Right atrium auricular region (tissue), 2 donors: ENCODE results near the gene NREP. TPM values are rescaled to one million over a fixed set of nuclear protein-coding genes. Genes with fewer than 3 reads are reported as not detected.

ENCODE experiments used
- DNase-seq: peaks from one replicate; pipeline ENCODE4 v3.0.0-alpha.2; 2019; ENCODE audit warnings: low spot score
- H3K27ac ChIP-seq, 2 donors: fragments of 200-600 bp; sonication (generic); 1 replicate in 1 of 2; 2 replicates in 1 of 2; pipeline ENCODE4 v1.5.1; 2016 to 2019
- H3K27me3 ChIP-seq, 2 donors: fragments of 200-600 bp; sonication (generic); one replicate each; pipeline versions ENCODE4 v1.5.1 to v1.6.0; 2017 to 2019
- H3K36me3 ChIP-seq: fragments of 200-600 bp; sonication (generic); one replicate; pipeline ENCODE4 v1.5.1; 2016
- H3K4me1 ChIP-seq, 2 donors: fragments of 200-600 bp; sonication (generic); one replicate each; pipeline versions ENCODE4 v1.5.1 to v1.6.0; 2017 to 2019
- H3K4me3 ChIP-seq, 2 donors: fragments of 200-600 bp; sonication (generic); 1 replicate in 1 of 2; 2 replicates in 1 of 2; pipeline ENCODE4 v1.5.1; 2017 to 2019; ENCODE audit warnings: mild to moderate bottlenecking in 1 of 2, moderate library complexity in 1 of 2
- H3K9me3 ChIP-seq, 2 donors: fragments of 200-600 bp; sonication (generic); one replicate each; pipeline ENCODE4 v1.5.1; 2019
- total RNA-seq, 2 donors: library from RNA; depleted of rRNA; stranded (reverse); fragments of >200 nt; gene quantifications; one replicate each; pipeline ENCODE4 v1.1.0, GENCODE V29; 2016
- TF ChIP-seq, protein P1 (sequence below), 2 donors: fragments of 200-600 bp; sonication (generic); IDR thresholded peaks; one replicate each; pipeline ENCODE4 v1.5.1; 2019; ENCODE audit warnings: antibody characterized with exemption in 2 of 2

Gene NREP
- total RNA-seq, 2 donors from 2014 or later, result 7.2 to 22.9 TPM

- Histone ChIP-seq H3K36me3 (no peaks in the 10 kb centered on the region), H3K27me3 (no peaks in the 10 kb centered on the region), H3K4me3 (no peak overlapping the region), H3K27ac (no peak overlapping the region), H3K4me1 (peaks cover 0 to 63% of the 10 kb centered on the region in 2 donors), H3K9me3 (no peaks in the 10 kb centered on the region)
- TF ChIP-seq, protein P1, sequence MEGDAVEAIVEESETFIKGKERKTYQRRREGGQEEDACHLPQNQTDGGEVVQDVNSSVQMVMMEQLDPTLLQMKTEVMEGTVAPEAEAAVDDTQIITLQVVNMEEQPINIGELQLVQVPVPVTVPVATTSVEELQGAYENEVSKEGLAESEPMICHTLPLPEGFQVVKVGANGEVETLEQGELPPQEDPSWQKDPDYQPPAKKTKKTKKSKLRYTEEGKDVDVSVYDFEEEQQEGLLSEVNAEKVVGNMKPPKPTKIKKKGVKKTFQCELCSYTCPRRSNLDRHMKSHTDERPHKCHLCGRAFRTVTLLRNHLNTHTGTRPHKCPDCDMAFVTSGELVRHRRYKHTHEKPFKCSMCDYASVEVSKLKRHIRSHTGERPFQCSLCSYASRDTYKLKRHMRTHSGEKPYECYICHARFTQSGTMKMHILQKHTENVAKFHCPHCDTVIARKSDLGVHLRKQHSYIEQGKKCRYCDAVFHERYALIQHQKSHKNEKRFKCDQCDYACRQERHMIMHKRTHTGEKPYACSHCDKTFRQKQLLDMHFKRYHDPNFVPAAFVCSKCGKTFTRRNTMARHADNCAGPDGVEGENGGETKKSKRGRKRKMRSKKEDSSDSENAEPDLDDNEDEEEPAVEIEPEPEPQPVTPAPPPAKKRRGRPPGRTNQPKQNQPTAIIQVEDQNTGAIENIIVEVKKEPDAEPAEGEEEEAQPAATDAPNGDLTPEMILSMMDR (IDR thresholded peaks at IDR 0.05), result no peak
- DNase-seq, result no peak
Observed at GRCh38 chr5:111747337-111747736, 9.7 kb downstream of the NREP start.

- Histone ChIP-seq H3K27me3 (no peaks in the 10 kb centered on the region), H3K9me3 (no peaks in the 10 kb centered on the region), H3K4me1 (peaks cover 0 to 68% of the 10 kb centered on the region in 2 donors), H3K4me3 (no peak overlapping the region), H3K36me3 (no peaks in the 10 kb centered on the region), H3K27ac (no peak overlapping the region)
- TF ChIP-seq, protein P1 (IDR thresholded peaks at IDR 0.05), result no peak
- no peak for DNase-seq
Observed at GRCh38 chr5:111746791-111747190, 10.2 kb downstream of the NREP start.

DNA sequence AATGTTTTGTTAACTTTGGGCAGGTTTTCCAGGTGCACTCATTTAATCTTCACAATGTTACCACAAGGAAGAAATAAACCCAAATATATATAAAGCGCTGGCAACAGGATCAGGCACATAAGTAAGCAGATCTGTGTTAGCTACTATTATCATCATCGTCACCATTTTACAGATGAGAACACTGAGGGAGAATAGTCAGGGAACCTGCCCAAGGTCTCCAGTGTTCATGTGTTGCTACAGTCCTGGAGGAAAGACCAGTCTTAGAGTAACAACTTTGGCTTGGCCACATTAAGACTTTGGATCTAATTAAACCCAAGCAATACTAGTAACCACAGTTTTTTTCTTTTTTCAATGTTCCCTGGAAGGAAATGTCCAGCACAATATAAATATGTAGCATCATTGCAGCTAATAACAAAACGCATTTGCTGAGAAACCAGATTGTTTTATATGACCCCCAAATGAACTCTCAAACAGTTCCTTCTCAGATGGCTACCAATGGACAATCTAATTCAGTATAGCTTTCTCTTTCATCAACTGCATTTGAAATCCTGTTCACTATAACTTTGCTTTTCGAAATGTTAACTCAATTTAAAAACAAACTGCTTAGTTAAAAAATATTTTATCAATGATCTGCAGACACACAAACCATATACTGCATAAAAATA lies 11.8 kb downstream of the NREP start:
- Histone ChIP-seq H3K9me3 (no peaks in the 10 kb centered on the region), H3K27ac (no peak overlapping the region), H3K4me1 (peaks cover 0 to 78% of the 10 kb centered on the region in 2 donors), H3K36me3 (no peaks in the 10 kb centered on the region), H3K4me3 (no peak overlapping the region), H3K27me3 (no peaks in the 10 kb centered on the region)
- DNase-seq, result no peak
- TF ChIP-seq, protein P1 (IDR thresholded peaks at IDR 0.05), result no peak

DNA sequence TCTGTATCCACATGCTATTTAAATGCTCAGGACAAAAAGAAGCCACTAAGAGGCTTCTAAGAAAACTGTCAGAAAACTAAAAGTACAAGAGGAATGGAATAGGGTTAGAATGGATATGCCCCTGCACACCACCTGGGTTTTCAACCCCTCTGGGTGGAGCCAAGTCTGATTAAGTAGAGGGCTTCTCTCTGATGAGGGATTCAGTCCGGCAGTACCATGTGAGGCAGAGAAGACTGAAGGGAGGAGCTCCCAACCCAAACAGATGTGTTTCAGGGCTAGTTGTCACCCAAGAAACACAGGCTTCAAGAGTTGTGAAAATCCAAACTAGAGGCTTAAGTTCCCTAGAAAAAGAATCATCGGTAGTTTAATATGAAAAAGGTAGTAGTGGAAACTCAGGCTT lies 12.5 kb downstream of the NREP start:
- Histone ChIP-seq H3K4me1 (peaks cover 0 to 73% of the 10 kb centered on the region in 2 donors), H3K9me3 (no peaks in the 10 kb centered on the region), H3K27ac (no peak overlapping the region), H3K4me3 (no peak overlapping the region), H3K27me3 (no peaks in the 10 kb centered on the region), H3K36me3 (no peaks in the 10 kb centered on the region)
- TF ChIP-seq, protein P1 (IDR thresholded peaks at IDR 0.05), result no peak
- no peak for DNase-seq

GRCh38 chr5:111743988-111744387 lies 13.0 kb downstream of the NREP start:
- no peak overlapping the region for H3K27ac ChIP-seq
- peaks cover 0 to 73% of the 10 kb centered on the region in 2 donors for H3K4me1 ChIP-seq
- H3K27me3 ChIP-seq, result no peaks in the 10 kb centered on the region
- TF ChIP-seq, protein P1 (IDR thresholded peaks at IDR 0.05), result no peak
- H3K36me3 ChIP-seq, result no peaks in the 10 kb centered on the region
- H3K4me3 ChIP-seq, result no peak overlapping the region
- DNase-seq, result no peak
- H3K9me3 ChIP-seq, result no peaks in the 10 kb centered on the region

- H3K27ac ChIP-seq, result no peak overlapping the region
Observed at GRCh38 chr5:111743512-111743911, 13.5 kb downstream of the NREP start.

More at GRCh38 chr5:111743512-111743911, 13.5 kb downstream of the NREP start:
- TF ChIP-seq, protein P1 (IDR thresholded peaks at IDR 0.05), result no peak
- no peak for DNase-seq
- Histone ChIP-seq H3K27me3 (no peaks in the 10 kb centered on the region), H3K9me3 (no peaks in the 10 kb centered on the region), H3K36me3 (no peaks in the 10 kb centered on the region), H3K4me1 (peaks cover 0 to 73% of the 10 kb centered on the region in 2 donors), H3K4me3 (no peak overlapping the region)
